Endometrial microvascular endothelial cells (primary cell): ENCODE data around the gene MED27. TPM values are rescaled to one million over a fixed set of nuclear protein-coding genes. Genes with fewer than 3 reads are reported as not detected.

Source experiments
- in situ Hi-C: cut with HindIII; loops from 2 replicates; pipeline ENCODE4 v1.10.0; 2017; ENCODE audit warnings: low sequenced_read_pairs, low pct_unique_long_range_greater_than_20kb; ENCODE audit errors: inconsistent ontology term
- total RNA-seq: library from RNA; depleted of rRNA; stranded (reverse); fragments of >200 nt; gene quantifications from one replicate; pipeline ENCODE4 v1.2.3, GENCODE V29; 2015; ENCODE audit errors: inconsistent ontology term

The MED27 gene
- total RNA-seq, 1 donor from 2014 or later: 47.5 TPM

GRCh38 chr9:132049323-132049882, 30.3 kb downstream of the MED27 start:
- in situ Hi-C loops: no loop called here

- in situ Hi-C loops: no loop called here
Measured at GRCh38 chr9:132048201-132048600, 31.5 kb downstream of the MED27 start.

GRCh38 chr9:132046456-132046855, 33.2 kb downstream of the MED27 start:
- in situ Hi-C loops: no loop called here

- in situ Hi-C loops: no loop called here
Measured at GRCh38 chr9:132044176-132044875, 35.3 kb downstream of the MED27 start.

GRCh38 chr9:132043708-132044107, 36.0 kb downstream of the MED27 start:
- in situ Hi-C loops: no loop called here

GRCh38 chr9:132042324-132042723, 37.3 kb downstream of the MED27 start:
- in situ Hi-C loops: no loop called here

GRCh38 chr9:132041798-132042197, 37.9 kb downstream of the MED27 start:
- in situ Hi-C loops: no loop called here

GRCh38 chr9:132040808-132041207, 38.9 kb downstream of the MED27 start:
- in situ Hi-C loops: no loop called here

- in situ Hi-C loops: no loop called here
Measured at GRCh38 chr9:132040246-132040645, 39.4 kb downstream of the MED27 start.

GRCh38 chr9:132039284-132039683, 40.4 kb downstream of the MED27 start:
- in situ Hi-C loops: no loop called here

- in situ Hi-C loops: no loop called here
Measured at GRCh38 chr9:132037458-132037857, 42.2 kb downstream of the MED27 start.

GRCh38 chr9:132036521-132036920, 43.1 kb downstream of the MED27 start:
- in situ Hi-C loops: no loop called here

GRCh38 chr9:132035679-132036078, 44.0 kb downstream of the MED27 start:
- in situ Hi-C loops: no loop called here

GRCh38 chr9:132032238-132032950, 47.3 kb downstream of the MED27 start:
- in situ Hi-C loops: no loop called here

GRCh38 chr9:132031467-132032237, 48.0 kb downstream of the MED27 start:
- in situ Hi-C loops: no loop called here

- in situ Hi-C loops: no loop called here
Measured at GRCh38 chr9:132030626-132031325, 48.9 kb downstream of the MED27 start.

GRCh38 chr9:132027752-132028663, 51.7 kb downstream of the MED27 start:
- in situ Hi-C loops: no loop called here
